Measurements from ENCODE around the gene XYLT1. TPM values are rescaled to one million over a fixed set of nuclear protein-coding genes. Genes with fewer than 3 reads are reported as not detected.

XYLT1 gene
- total RNA-seq, 1 experiment from 2014 or later = not detected

DNA sequence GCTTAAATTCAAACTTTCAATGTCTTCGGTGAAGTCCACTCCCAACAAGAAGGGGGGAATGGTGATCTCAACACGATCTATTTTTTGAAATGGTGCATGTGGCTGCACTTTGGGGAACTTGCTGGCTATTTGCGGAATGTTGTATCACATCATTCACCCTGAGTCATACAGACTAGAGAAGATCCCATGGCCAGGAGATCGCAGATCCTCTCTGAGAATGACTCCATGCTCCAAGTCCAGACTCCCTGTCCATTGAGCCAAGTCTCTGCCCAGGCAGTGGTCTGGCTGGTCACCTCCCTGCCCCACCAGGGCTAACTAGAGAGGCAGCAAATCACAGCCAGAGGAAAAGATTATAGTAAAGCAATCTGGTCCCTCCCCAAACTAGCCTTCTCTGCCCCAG lies 120.6 kb downstream of the XYLT1 start:
- ChIA-PET CTCF (no interaction called here), POLR2A (ENCODE audit: unreplicated experiment) (no interaction called here)
- BruUV-seq (replicated peaks) = no TSS peak
- H3K79me2 ChIP-seq (ENCODE audit: low read length) = no peaks in the 10 kb centered on the region
- no peaks in the 10 kb centered on the region for H3K27me3 ChIP-seq (ENCODE audit: low read length)
- ATAC-seq = no peak
- DNase-seq = no peak
- H3K4me3 ChIP-seq (ENCODE audit: low read length) = no peak overlapping the region
- no peak overlapping the region for H3K4me2 ChIP-seq (ENCODE audit: low read length)
- H3K9me3 ChIP-seq (ENCODE audit: low read length) = no peaks in the 10 kb centered on the region
- H3K9me2 ChIP-seq (replicated peaks; ENCODE audit: low read length) = no peaks in the 10 kb centered on the region
- H3K4me1 ChIP-seq (ENCODE audit: insufficient read depth, low read length) = no peaks in the 10 kb centered on the region
- no peaks in the 10 kb centered on the region for H4K20me1 ChIP-seq (ENCODE audit: low read length)
- no peaks in the 10 kb centered on the region for H3K36me3 ChIP-seq (ENCODE audit: low read depth, low read length)
- no peak overlapping the region for H3K27ac ChIP-seq (ENCODE audit: low read length)
- intact Hi-C loops (cut with micrococcal nuclease) = no loop called here
- no peak overlapping the region for H2AFZ ChIP-seq (ENCODE audit: low read length)
- no peak overlapping the region for H3K9ac ChIP-seq (ENCODE audit: low read length)
- H3F3A ChIP-seq (ENCODE audit: low read length, unreplicated experiment) = no peaks in the 10 kb centered on the region
- TF ChIP-seq EZH2phosphoT487 (IDR thresholded peaks at IDR 0.05; ENCODE audit: borderline replicate concordance, low read length) = no peak
- TF ChIP-seq, protein P1, sequence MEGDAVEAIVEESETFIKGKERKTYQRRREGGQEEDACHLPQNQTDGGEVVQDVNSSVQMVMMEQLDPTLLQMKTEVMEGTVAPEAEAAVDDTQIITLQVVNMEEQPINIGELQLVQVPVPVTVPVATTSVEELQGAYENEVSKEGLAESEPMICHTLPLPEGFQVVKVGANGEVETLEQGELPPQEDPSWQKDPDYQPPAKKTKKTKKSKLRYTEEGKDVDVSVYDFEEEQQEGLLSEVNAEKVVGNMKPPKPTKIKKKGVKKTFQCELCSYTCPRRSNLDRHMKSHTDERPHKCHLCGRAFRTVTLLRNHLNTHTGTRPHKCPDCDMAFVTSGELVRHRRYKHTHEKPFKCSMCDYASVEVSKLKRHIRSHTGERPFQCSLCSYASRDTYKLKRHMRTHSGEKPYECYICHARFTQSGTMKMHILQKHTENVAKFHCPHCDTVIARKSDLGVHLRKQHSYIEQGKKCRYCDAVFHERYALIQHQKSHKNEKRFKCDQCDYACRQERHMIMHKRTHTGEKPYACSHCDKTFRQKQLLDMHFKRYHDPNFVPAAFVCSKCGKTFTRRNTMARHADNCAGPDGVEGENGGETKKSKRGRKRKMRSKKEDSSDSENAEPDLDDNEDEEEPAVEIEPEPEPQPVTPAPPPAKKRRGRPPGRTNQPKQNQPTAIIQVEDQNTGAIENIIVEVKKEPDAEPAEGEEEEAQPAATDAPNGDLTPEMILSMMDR (conservative IDR thresholded peaks at IDR 0.05; ENCODE audit: low read depth, low read length) = no peak
- TF ChIP-seq EZH2 (IDR thresholded peaks at IDR 0.05; ENCODE audit: low read length, unreplicated experiment) = no peak

DNA sequence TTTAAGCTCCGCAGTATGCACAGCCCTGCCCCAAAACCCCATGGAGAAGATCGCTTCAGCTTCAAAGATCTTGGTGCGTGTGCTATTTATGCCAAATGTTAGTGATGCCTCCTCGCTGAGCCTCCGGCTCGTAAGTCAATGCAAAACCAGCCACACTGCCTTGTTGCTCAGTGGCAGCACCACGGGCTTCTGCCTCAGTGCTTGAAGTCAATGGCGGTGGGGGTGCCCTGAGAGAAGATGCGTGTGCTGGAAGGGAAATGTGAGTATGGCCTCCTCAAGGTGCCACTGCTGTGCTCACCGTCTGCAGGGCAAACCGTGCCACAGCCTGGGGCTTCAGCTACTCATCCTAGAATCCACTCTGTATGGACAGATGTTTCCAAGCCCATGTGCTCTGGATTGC lies 121.9 kb downstream of the XYLT1 start:
- no peaks in the 10 kb centered on the region for H3K27me3 ChIP-seq (ENCODE audit: low read length)
- DNase-seq = no peak
- H3F3A ChIP-seq (ENCODE audit: low read length, unreplicated experiment) = no peaks in the 10 kb centered on the region
- H3K4me1 ChIP-seq (ENCODE audit: insufficient read depth, low read length) = no peaks in the 10 kb centered on the region
- no peak overlapping the region for H2AFZ ChIP-seq (ENCODE audit: low read length)
- H3K9me2 ChIP-seq (replicated peaks; ENCODE audit: low read length) = no peaks in the 10 kb centered on the region
- H3K9ac ChIP-seq (ENCODE audit: low read length) = no peak overlapping the region
- no TSS peak for BruUV-seq (replicated peaks)
- no peak overlapping the region for H3K27ac ChIP-seq (ENCODE audit: low read length)
- TF ChIP-seq EZH2 (IDR thresholded peaks at IDR 0.05; ENCODE audit: low read length, unreplicated experiment) = no peak
- no peak for TF ChIP-seq EZH2phosphoT487 (IDR thresholded peaks at IDR 0.05; ENCODE audit: borderline replicate concordance, low read length)
- TF ChIP-seq, protein P1 (conservative IDR thresholded peaks at IDR 0.05; ENCODE audit: low read depth, low read length) = no peak
- CTCF ChIA-PET = no interaction called here
- no peak overlapping the region for H3K4me2 ChIP-seq (ENCODE audit: low read length)
- no peak overlapping the region for H3K4me3 ChIP-seq (ENCODE audit: low read length)
- no peaks in the 10 kb centered on the region for H3K79me2 ChIP-seq (ENCODE audit: low read length)
- POLR2A ChIA-PET (ENCODE audit: unreplicated experiment) = no interaction called here
- intact Hi-C loops (cut with micrococcal nuclease) = no loop called here
- H3K9me3 ChIP-seq (ENCODE audit: low read length) = no peaks in the 10 kb centered on the region
- no peak for ATAC-seq
- no peaks in the 10 kb centered on the region for H3K36me3 ChIP-seq (ENCODE audit: low read depth, low read length)
- H4K20me1 ChIP-seq (ENCODE audit: low read length) = no peaks in the 10 kb centered on the region

DNA sequence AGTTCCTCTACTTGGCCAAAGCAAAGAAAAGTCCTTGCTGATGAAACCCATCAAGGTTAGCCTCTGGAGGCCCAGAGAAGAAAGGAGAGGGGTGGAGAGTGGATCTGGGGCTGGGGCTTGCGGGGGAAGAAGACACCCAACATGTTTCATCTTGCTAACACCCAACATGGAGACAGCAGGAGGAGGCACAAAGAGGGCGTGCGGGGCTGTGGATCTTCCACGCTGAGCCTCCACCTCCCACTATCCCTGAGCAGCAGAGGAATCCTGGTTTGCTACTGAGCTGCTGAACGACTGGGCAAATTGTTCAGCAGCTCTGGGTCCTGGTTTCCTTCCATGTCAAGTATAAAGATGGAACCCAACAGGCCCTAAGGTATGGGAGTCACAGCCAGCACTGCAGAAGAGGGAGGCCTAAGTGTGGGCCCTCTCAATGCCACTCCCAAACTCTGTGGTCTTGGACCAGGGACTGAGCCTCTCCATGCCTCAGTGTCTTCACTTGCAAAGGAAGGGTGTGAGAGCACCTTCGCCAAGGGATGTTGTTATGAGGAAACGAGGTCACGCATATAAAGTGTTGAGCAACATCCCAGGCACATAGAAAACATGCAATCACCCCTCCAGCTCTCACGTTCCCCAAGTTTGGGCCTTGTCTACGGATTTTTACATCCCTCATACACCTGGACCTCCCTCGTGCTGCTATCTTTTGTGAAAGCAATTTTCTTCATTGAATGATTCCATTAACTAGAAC lies 122.5 kb downstream of the XYLT1 start:
- Histone ChIP-seq H3K9me2 (replicated peaks; ENCODE audit: low read length) (no peaks in the 10 kb centered on the region), H2AFZ (ENCODE audit: low read length) (no peak overlapping the region), H3K9ac (ENCODE audit: low read length) (no peak overlapping the region), H3K4me1 (ENCODE audit: insufficient read depth, low read length) (no peaks in the 10 kb centered on the region), H3K27ac (ENCODE audit: low read length) (no peak overlapping the region), H3K9me3 (ENCODE audit: low read length) (no peaks in the 10 kb centered on the region), H3K79me2 (ENCODE audit: low read length) (no peaks in the 10 kb centered on the region), H3K27me3 (ENCODE audit: low read length) (no peaks in the 10 kb centered on the region), H3F3A (ENCODE audit: low read length, unreplicated experiment) (no peaks in the 10 kb centered on the region), H3K4me2 (ENCODE audit: low read length) (no peak overlapping the region), H4K20me1 (ENCODE audit: low read length) (no peaks in the 10 kb centered on the region), H3K36me3 (ENCODE audit: low read depth, low read length) (no peaks in the 10 kb centered on the region), H3K4me3 (ENCODE audit: low read length) (no peak overlapping the region)
- ChIA-PET POLR2A (ENCODE audit: unreplicated experiment) (no interaction called here), CTCF (no interaction called here)
- BruUV-seq (replicated peaks) = no TSS peak
- ATAC-seq = no peak
- intact Hi-C loops (cut with micrococcal nuclease) = no loop called here
- no peak for DNase-seq
- TF ChIP-seq EZH2phosphoT487 (IDR thresholded peaks at IDR 0.05; ENCODE audit: borderline replicate concordance, low read length) (no peak), EZH2 (IDR thresholded peaks at IDR 0.05; ENCODE audit: low read length, unreplicated experiment) (no peak)
- TF ChIP-seq, protein P1 (conservative IDR thresholded peaks at IDR 0.05; ENCODE audit: low read depth, low read length) = no peak
